HL-60/S4 (cell line): Measurements from ENCODE around the gene GFM2.
"Not testable (repeated sequence)": the region's sequence is repeated elsewhere in the genome, so short reads cannot be mapped to it uniquely, and the experiment has no call there.

Experiments
- in situ Hi-C: fragments of 300-500 bp; cut with MboI; formaldehyde crosslinking; loops from 2 replicates; pipeline ENCODE4 v1.14.3; 2022; ENCODE audit warnings: low sequenced_read_pairs

Gene GFM2, protein sequence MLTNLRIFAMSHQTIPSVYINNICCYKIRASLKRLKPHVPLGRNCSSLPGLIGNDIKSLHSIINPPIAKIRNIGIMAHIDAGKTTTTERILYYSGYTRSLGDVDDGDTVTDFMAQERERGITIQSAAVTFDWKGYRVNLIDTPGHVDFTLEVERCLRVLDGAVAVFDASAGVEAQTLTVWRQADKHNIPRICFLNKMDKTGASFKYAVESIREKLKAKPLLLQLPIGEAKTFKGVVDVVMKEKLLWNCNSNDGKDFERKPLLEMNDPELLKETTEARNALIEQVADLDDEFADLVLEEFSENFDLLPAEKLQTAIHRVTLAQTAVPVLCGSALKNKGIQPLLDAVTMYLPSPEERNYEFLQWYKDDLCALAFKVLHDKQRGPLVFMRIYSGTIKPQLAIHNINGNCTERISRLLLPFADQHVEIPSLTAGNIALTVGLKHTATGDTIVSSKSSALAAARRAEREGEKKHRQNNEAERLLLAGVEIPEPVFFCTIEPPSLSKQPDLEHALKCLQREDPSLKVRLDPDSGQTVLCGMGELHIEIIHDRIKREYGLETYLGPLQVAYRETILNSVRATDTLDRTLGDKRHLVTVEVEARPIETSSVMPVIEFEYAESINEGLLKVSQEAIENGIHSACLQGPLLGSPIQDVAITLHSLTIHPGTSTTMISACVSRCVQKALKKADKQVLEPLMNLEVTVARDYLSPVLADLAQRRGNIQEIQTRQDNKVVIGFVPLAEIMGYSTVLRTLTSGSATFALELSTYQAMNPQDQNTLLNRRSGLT

DNA sequence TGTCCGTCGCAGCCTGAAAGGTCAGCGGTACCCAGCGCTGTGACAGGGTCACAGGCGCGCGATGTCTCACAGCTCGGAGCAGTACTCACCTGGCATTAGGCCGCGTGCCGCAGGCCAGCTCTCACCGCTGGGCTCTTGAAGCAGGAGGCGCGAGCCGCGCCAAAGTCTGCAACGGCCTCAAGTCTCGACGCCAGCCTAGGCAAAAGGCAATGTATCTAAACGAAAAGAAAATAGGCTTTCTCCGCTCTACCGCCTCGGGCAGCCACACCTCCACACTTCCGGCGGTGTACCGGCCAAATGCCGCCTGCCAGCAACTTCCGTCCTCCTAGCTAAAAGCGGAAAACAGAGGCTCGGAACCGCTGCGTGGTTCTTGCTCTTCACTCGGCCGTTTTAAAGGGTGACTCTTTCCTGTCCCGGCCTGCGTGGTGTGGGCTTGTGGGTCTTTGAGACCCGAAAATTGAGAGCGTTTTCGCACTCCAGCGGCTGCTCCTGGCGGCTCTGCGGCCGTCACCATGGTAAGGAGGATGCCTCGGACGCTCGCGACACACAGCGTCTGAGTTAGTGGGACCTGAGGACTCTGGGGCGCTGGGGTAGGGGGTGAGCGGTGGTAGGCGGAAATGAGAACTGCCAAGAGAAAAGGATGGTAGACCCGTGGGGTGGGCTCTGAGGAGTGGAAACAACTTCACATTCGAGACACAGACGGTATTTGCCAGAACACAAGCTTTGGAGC lies at the start of gene GFM2, which contains the start of gene NSA2:
Gene GFM2, minus strand, starts transcription at position 269 of the 730 bp plus-strand sequence. CDS start 3,375 bp downstream, outside the sequence.
Gene NSA2, plus strand, starts transcription at position 401 of the 730 bp plus-strand sequence. Its CDS starts 112 bp downstream, at position 513.
- in situ Hi-C loops = no loop called here

DNA sequence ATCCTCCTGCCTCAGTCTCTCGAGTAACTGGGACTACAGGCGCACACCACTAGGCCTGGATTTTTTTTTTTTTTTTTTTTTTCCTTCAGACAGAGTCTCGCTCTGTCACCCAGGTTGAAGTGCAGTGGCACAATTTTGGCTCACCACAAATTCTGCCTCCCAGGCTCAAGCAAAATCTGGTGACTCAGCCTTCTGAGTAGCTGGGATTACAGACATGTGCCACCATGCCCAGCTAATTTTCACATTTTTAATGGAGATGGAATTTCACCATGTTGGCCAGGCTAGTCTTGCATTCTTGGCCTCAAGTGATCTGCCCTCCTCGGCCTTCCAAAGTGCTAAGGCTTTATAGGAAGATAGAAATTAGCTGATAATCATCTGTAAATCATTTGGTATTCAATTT lies 44.0 kb upstream of the GFM2 start:
- in situ Hi-C loops = no loop called here

GRCh38 chr5:74801941-74802340 lies 35.0 kb upstream of the GFM2 start:
- in situ Hi-C loops = no loop called here

DNA sequence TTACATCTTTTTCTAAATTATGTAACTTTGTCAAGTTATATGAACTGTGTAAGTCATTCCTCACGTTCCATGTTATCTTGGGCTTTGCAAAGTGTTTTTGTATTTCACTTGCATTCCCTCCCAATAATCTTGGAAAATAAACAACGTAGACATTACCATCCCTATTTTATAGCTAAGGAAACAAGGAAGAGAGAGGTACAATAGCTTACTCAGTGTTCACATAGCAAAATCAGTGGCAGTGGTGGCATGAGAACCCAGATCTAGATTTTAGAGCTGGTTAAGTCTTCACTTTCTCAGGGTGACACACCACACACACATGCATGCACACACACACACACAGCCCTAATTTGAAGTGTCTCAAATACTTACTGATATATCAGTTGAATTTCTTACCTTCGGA lies 34.3 kb upstream of the GFM2 start:
- in situ Hi-C loops = no loop called here

DNA sequence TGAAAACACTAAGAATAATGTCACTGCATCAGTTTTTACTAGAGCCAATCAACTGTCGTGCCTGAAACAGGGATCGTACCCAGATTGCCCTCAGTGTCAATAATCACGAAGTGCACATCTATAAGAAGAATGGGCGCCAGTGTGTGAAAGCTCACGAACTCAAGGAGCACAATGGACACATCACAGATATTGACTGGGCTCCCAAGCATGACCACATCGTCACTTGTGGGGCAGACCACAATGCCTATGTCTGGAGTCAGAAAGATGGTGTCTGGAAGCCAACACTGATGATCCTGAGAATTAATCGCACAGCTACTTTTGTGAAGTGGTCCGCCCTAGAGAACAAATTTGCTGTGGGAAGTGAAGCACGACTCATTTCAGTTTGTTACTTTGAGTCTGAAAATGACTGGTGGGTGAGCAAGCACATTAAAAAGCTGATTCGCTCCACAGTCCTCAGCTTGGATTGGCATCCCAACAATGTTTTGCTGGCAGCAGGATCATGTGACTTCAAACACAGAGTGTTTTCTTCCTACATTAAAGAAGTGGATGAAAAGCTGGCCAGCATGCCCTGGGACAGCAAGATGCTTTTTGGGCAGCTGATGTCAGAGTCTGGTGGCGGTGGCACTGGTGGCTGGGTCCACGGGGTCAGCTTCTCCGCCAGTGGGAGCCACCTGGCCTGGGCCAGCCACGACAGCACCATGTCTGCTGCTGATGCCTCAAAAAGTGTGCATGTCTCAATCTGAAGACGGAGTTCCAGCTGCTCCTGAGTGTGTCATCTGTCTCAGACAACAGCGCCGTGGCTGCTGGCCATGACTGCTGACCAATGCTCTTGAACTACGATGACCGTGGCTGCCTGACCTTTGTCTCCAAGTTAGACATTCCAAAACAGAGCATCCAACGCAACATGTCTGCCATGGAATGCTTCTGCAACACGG lies 32.3 kb upstream of the GFM2 start:
- in situ Hi-C loops = no loop called here

DNA sequence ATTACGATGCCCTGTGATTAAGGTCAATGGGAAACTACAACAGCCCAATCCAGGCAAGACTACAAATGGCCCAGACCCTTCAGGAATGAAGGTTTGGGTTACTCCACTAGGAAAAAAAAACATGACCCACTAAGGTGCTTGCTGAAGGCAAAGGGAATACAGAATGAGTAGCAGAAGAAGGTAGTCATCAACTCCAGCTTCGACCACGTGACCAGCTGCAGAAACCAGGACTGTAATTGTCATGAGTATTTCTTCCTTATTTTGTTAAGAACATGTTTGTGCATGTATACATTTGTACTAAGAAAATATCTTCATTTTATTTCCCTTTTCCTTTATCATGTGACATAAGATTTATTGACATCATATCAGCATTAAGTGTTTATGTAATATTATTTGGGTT lies 24.8 kb upstream of the GFM2 start:
- in situ Hi-C loops = not testable (repeated sequence)

DNA sequence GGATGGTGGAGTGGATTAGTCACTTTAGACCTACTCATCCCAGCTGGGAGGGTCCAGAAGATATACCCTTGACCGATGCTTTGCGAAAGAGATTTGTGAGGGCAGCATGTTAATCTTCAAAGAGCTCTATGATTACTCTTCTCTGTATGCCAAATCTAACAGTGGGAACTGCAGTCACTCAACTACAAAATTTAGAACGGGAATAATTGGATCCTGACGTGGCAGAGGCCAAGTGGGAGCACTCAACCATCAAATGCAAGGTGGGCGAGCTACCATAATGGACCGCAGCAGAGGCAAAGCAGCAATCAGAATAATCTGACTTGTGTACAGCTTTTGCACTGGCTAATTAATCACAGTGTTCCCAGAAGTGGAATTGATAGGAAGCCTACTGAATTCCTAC lies 20.5 kb upstream of the GFM2 start:
- in situ Hi-C loops = no loop called here

GRCh38 chr5:74786851-74787250 lies 19.9 kb upstream of the GFM2 start:
- in situ Hi-C loops = no loop called here

- in situ Hi-C loops = no loop called here
Measured at GRCh38 chr5:74778609-74779008, 11.7 kb upstream of the GFM2 start.

DNA sequence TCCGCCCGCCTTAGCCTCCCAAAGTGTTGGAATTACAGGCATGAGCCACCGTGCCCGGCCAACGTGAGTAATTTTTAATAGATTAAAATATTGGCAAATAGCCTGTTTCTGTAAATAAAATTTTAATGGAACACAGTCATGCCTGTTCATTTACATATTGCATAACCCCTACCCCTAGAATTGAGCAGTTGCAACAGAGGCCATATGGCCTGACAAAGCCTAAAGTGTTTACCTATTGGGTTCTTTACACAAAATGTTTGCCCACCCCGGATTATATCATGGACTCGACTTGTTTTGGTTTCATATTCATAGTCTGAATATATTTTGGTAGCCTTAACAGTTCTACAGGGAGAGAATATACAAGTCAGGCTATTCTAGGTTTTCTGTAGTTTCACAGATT lies 5.4 kb upstream of the GFM2 start:
- in situ Hi-C loops = no loop called here

DNA sequence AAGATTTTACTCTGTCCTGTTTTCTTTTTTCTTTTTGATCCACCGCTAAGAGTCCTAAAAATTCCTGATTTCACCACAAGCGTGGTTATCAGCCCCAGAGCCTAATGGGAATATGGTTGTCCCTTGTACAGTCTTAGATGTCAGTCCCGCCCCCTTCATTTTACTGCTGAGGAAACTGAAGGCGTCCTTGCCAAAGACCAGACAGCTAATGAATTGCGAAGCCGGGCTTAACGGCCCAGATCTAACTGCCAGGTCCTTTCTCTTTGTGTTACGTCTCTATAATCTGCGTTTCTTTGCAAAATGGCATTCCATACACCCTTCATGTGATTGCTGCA lies 629 bp upstream of the GFM2 start:
- in situ Hi-C loops = no loop called here

DNA sequence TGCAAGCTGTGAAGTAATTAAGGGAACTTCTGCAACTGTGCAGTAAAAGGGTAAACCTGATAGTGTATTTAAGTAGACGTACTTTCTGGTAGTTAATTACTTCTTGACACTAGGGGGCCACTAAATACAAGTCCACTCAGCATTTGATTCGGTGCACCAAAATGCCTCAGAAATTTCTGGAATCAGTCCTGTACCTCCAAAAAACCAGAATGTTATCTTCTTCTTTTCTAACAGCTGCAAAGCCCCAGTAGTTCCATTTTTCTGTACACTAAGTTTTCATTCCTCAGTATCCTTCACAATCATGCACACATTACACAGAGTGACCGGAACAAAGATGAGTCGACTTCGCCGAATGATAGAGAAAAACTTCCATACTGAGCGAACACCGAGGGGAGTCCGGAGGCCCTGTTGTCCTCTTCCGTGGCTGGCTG lies 484 bp downstream of the GFM2 start:
- in situ Hi-C loops = no loop called here

GRCh38 chr5:74765929-74766328 lies 988 bp downstream of the GFM2 start:
- in situ Hi-C loops = no loop called here

DNA sequence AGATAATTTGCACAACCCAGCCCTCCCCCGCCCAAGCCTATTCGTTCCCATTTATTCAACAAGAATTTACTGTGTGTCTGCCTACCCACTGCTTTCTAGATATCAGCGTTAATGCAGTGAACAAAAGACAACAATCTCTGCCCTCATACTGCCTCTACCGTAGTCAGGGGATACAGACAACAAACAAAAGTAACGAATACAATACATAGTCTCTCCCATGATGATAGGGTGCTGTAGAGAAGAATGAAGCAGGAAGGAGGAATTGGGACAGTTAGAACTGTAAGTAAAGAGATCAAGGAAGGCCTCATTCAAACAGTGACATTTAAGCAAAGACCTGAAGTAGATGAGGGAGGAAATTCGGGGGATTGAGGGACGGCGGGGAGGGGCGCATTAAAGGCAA lies 1.7 kb downstream of the GFM2 start:
- in situ Hi-C loops = no loop called here

- in situ Hi-C loops = no loop called here
Measured at GRCh38 chr5:74763504-74763903, 3.4 kb downstream of the GFM2 start.

DNA sequence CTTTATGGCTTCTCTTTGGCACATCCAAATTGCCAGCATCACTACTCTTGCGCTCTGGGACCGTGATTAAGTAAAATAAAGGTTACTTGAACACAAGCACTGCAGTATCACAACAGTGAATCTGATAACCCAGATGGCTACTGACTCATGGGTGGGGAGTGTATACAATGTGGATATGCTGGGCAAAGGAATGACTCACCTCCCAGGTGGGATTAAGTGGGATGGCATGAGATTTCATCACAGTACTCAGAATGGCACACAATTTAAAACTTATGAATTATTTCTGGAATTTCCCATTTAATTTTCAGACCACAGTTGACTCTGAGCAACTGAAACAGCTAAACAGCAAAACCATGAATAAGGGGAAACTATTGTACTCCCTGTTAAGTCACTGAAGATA lies 4.3 kb downstream of the GFM2 start:
- in situ Hi-C loops = no loop called here

DNA sequence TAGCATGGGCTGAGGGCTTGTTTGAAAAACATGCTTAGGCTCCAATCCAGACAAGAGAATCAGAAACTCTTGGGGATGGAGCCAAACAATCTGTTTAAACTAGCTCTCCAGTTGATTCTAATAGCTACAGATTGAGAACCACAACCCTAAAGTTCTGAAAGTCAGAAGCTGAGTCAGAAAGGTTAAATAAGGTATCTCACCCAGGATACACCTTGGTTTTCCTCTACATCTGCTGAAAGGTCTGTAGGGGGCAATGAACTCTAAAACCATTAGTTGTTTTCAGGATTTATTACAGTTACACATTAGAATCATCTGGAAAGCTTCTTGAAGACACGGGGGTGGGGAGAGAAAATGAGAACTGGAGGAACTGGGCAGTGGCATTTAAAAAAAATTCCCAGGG lies 5.7 kb downstream of the GFM2 start:
- in situ Hi-C loops = no loop called here

- in situ Hi-C loops = not testable (repeated sequence)
Measured at GRCh38 chr5:74748742-74749141, 18.2 kb downstream of the GFM2 start.

- in situ Hi-C loops = no loop called here
Measured at GRCh38 chr5:74738406-74738805, 28.5 kb downstream of the GFM2 start.

DNA sequence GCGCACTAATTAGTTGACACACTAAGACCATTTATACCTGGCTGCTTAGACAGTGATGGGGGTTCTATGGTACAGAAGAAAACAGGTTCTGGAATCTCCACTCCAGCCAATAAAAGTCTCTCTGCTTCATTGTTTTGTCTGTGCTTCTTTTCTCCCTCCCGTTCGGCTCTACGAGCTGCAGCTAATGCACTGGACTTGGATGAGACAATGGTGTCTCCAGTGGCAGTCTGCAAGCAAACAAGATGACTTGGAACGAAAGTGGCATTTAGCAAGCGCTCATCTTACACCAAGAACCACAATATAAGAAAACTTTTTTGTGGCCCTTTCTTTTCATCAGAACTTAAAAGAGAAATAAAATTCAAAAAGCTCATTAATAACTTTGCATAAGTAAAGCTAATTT lies 30.2 kb downstream of the GFM2 start:
- in situ Hi-C loops = no loop called here
